Activated T-cell treated with anti-CD3 and anti-CD28 coated beads, Interleukin-2, amount 50 U/mL, for 24 hours (primary cell): ENCODE results near the gene MZF1.
"Not testable (repeated sequence)": the region's sequence is repeated elsewhere in the genome, so short reads cannot be mapped to it uniquely, and the experiment has no call there.

Experiments used
- DNase-seq: peaks from one replicate; pipeline ENCODE4 v3.0.0-alpha.2; 2020
- H3K27ac Mint-ChIP-seq: 2 replicates; pipeline ENCODE4 v1.8.0; 2020; ENCODE audit warnings: mild to moderate bottlenecking, mixed read lengths
- H3K27me3 Mint-ChIP-seq: 2 replicates; pipeline ENCODE4 v1.8.0; 2020; ENCODE audit warnings: mixed read lengths
- H3K36me3 Mint-ChIP-seq: 2 replicates; pipeline ENCODE4 v1.8.0; 2020; ENCODE audit warnings: low read depth, mixed read lengths
- H3K4me1 Mint-ChIP-seq: 2 replicates; pipeline ENCODE4 v1.8.0; 2020; ENCODE audit warnings: low read depth, mixed read lengths
- H3K4me3 Mint-ChIP-seq: 2 replicates; pipeline ENCODE4 v1.8.0; 2020; ENCODE audit warnings: mild to moderate bottlenecking, moderate library complexity, mixed read lengths
- H3K9me3 Mint-ChIP-seq: 2 replicates; pipeline ENCODE4 v1.8.0; 2020; ENCODE audit warnings: mixed read lengths

Gene MZF1

DNA sequence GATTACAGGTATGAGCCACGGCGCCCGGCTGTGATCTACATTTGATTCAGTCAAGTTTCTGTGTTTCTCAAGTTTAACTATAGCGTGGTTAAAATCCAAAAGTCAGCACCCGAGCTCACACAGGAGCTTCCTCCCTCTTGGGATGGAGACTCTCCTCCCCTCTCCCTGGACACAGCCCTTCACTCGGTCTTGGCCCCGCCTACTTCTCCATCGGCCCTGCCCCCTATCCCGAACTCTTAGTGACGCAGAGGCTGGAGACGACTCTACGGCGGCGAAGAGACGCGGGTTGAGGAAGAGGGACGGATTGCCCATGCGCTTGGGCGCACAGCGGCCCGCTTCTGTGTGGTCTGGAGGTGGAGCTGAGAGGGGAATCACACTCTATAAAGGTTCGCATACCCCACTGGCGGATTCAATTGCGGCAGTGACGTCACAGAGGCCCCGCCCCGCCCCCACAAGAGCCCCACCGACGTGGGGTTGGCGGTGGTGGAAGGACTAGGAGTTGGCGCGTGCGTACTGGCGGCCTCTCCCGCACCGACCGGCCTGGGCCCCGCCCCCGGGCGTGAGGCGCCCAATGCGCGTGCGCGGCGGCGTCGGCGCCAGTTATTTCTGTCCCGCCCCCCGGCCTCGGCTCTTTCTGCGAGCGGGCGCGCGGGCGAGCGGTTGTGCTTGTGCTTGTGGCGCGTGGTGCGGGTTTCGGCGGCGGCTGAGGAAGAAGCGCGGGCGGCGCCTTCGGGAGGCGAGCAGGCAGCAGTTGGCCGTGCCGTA is 29.1 kb downstream of the MZF1 start, which contains the start of gene TRIM28:
TSS of gene TRIM28 (plus strand) at position 239 of the 765 bp plus-strand sequence. CDS start 694 bp downstream, outside the sequence.
- Mint-ChIP-seq H3K27me3 (peaks cover 4% of the 10 kb centered on the region), H3K4me1 (peaks cover 32% of the 10 kb centered on the region), H3K36me3 (peaks cover 43% of the 10 kb centered on the region), H3K27ac (peak within 1 kb of the TSS; percentile 98), H3K4me3 (peak within 1 kb of the TSS; percentile 98), H3K9me3 (no peaks in the 10 kb centered on the region)
- peak; percentile 100 for DNase-seq

GRCh38 chr19:58542641-58543372 is 30.3 kb downstream of the MZF1 start:
- Mint-ChIP-seq H3K4me1 (peaks cover 35% of the 10 kb centered on the region), H3K36me3 (peaks cover 31% of the 10 kb centered on the region), H3K27ac (peak overlapping the region; percentile 52)
- DNase-seq, H3K4me3 Mint-ChIP-seq, H3K9me3 Mint-ChIP-seq, H3K27me3 Mint-ChIP-seq: not testable (repeated sequence)

- H3K9me3 Mint-ChIP-seq, H3K4me3 Mint-ChIP-seq, H3K27me3 Mint-ChIP-seq, H3K27ac Mint-ChIP-seq, DNase-seq, H3K36me3 Mint-ChIP-seq: not testable (repeated sequence)
- H3K4me1 Mint-ChIP-seq: peaks cover 18% of the 10 kb centered on the region
Observed at GRCh38 chr19:58539169-58539559, 34.0 kb downstream of the MZF1 start.

DNA sequence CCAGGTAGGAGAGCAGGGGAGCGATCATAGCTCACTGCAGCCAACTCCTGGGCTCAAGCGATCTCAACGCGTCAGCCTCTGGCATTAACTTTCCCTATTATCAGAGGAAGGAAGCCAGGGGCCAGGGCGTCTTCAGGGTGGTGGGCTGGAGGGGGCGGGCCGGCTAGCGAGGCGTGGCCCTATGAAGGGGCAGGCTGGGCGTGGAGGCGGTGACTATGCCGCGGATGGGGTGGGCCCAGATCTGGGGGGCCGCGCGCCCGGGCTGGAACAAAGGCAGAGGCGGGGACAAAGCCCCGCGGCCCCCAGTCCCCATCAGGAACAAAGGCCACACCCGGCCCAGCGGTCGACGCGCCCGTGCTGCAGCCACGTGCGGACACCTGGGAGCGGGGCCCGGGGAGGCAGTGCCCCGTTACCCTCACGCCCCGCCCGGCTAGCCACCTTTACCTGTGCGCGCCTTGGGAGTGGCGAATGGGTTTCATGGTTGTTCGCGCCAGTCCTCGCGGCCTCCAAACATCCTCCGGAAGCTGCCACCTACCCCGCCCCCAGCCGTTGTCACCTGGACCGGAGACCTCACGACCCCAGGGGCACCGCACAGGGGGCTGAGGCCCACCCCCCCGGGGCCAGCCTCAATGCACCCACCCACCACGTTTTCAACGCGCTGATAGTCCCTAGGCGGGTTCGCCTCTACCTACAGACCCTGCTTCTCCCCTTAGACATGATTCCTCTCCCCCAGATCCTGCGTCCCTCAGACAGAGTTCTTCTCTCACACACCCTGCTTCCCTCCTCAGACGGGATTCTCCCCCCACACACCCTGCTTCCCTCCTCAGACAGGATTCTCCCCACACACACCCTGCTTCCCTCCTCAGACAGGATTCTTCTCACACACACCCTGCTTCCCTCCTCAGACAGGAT is 34.6 kb downstream of the MZF1 start:
- Mint-ChIP-seq H3K4me1 (peaks cover 13% of the 10 kb centered on the region), H3K9me3 (no peaks in the 10 kb centered on the region), H3K4me3 (peak overlapping the region; percentile 71), H3K27ac (peak overlapping the region; percentile 67), H3K36me3 (no peaks in the 10 kb centered on the region), H3K27me3 (peaks cover 4% of the 10 kb centered on the region)
- peak; percentile 72 for DNase-seq

- Mint-ChIP-seq H3K4me3 (peak overlapping the region; percentile 71), H3K27me3 (no peaks in the 10 kb centered on the region), H3K9me3 (no peaks in the 10 kb centered on the region), H3K36me3 (no peaks in the 10 kb centered on the region), H3K27ac (no peak overlapping the region), H3K4me1 (peaks cover 9% of the 10 kb centered on the region)
- no peak for DNase-seq
Observed at GRCh38 chr19:58536852-58537798, 36.0 kb downstream of the MZF1 start.

DNA sequence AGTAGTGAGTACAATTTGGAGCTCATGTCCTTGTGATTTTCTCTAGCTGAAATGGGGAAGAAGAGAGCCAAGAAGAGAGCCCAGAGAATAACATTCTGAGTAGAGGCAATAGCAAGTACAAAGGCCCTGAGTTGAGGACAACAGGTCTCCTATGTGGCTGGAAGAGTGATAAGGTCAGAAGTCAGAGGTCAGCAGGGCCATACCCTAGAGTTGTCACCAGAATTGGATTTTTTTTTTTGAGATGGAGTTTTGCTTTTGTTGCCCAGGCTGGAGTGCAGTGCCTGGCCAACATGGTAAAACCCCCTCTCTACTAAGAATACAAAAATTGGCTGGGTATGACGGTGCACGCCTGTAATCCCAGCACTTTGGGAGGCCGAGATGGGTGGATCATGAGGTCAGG is 37.3 kb downstream of the MZF1 start:
- no peak for DNase-seq
- Mint-ChIP-seq H3K4me1 (peaks cover 9% of the 10 kb centered on the region), H3K27ac (no peak overlapping the region), H3K9me3 (no peaks in the 10 kb centered on the region), H3K4me3 (no peak overlapping the region), H3K36me3 (no peaks in the 10 kb centered on the region), H3K27me3 (no peaks in the 10 kb centered on the region)

DNA sequence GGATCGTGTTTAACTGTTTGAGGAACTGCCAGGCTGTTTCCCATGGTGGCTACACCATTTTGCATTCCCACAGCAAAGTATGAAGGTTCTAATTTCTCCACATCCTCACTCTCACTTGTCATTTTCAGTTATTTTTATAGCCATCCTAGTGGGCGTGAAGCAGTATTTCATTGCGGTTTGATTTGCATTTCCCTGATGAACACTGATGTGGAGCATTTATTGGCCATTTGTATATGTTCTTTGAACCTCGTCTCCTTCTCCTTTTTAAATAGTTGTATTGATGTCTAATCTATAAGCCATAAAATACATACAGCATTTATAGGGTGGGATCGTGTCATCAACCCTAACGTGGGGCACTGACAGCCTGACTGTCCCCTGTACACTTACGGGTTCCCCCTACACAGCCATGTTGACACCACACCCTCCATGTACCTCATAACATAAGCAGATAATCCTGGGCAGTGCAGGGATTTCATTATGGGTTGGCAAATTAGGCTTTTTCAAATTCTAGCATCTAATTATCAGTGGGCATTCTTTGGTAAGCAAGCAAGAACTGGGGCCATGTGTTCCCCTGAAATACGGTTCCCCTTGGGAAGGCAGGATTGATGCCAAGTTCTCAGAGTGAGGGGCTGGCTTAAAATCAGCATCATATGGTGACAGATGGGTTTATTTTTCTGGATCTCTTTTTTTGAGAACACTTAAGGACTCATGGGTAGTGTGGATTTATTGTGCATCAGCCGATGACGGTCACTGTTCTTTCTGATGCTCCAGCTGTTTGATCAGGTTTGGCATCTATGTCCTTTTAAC is 41.9 kb downstream of the MZF1 start:
- Mint-ChIP-seq H3K36me3 (no peaks in the 10 kb centered on the region), H3K4me1 (no peaks in the 10 kb centered on the region), H3K9me3 (no peaks in the 10 kb centered on the region), H3K27me3 (no peaks in the 10 kb centered on the region), H3K27ac (no peak overlapping the region), H3K4me3 (no peak overlapping the region)
- no peak for DNase-seq

- no peaks in the 10 kb centered on the region for H3K9me3 Mint-ChIP-seq
- no peaks in the 10 kb centered on the region for H3K4me1 Mint-ChIP-seq
- no peaks in the 10 kb centered on the region for H3K27me3 Mint-ChIP-seq
- H3K27ac Mint-ChIP-seq: no peak overlapping the region
- no peaks in the 10 kb centered on the region for H3K36me3 Mint-ChIP-seq
- DNase-seq: no peak
- no peak overlapping the region for H3K4me3 Mint-ChIP-seq
Observed at GRCh38 chr19:58529405-58529804, 43.7 kb downstream of the MZF1 start.

GRCh38 chr19:58522709-58523108 is 50.4 kb downstream of the MZF1 start:
- no peak overlapping the region for H3K27ac Mint-ChIP-seq
- no peaks in the 10 kb centered on the region for H3K27me3 Mint-ChIP-seq
- H3K9me3 Mint-ChIP-seq: no peaks in the 10 kb centered on the region
- peaks cover 24% of the 10 kb centered on the region for H3K4me1 Mint-ChIP-seq
- H3K4me3 Mint-ChIP-seq: no peak overlapping the region
- peaks cover 21% of the 10 kb centered on the region for H3K36me3 Mint-ChIP-seq
- DNase-seq: no peak

- Mint-ChIP-seq H3K9me3 (no peaks in the 10 kb centered on the region), H3K4me3 (no peak overlapping the region), H3K4me1 (peaks cover 30% of the 10 kb centered on the region), H3K27me3 (no peaks in the 10 kb centered on the region), H3K36me3 (peaks cover 31% of the 10 kb centered on the region), H3K27ac (no peak overlapping the region)
- no peak for DNase-seq
Observed at GRCh38 chr19:58521651-58522050, 51.5 kb downstream of the MZF1 start.

DNA sequence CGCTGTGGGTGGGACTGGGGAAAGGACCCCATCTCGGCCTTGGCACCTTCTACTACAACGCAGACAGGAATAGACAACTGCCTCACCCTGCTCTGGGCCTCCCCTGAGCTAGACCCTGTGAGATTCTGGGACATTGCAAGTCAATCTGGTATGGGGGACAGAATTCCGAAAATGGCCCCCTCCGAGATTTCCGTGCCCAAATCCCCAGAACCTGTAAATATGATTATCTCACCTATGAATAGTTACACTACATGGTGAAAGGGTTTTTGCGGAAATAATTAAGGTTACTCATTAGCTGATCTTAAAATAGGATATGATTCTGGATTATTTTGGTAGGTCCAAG is 52.9 kb downstream of the MZF1 start:
- Mint-ChIP-seq H3K4me3 (peak overlapping the region; percentile 94), H3K4me1 (peaks cover 41% of the 10 kb centered on the region), H3K27ac (peak overlapping the region; percentile 95), H3K27me3 (no peaks in the 10 kb centered on the region), H3K36me3 (peaks cover 45% of the 10 kb centered on the region), H3K9me3 (no peaks in the 10 kb centered on the region)
- no peak for DNase-seq

- peak within 1 kb of the TSS; percentile 95 for H3K27ac Mint-ChIP-seq
- peak within 1 kb of the TSS; percentile 94 for H3K4me3 Mint-ChIP-seq
- peaks cover 50% of the 10 kb centered on the region for H3K36me3 Mint-ChIP-seq
- peak; percentile 94 for DNase-seq
- no peaks in the 10 kb centered on the region for H3K27me3 Mint-ChIP-seq
- no peaks in the 10 kb centered on the region for H3K9me3 Mint-ChIP-seq
- peaks cover 45% of the 10 kb centered on the region for H3K4me1 Mint-ChIP-seq
Observed at GRCh38 chr19:58519355-58520256, 53.5 kb downstream of the MZF1 start, which contains the start of gene ZBTB45. Gene ZBTB45 (minus strand): TSS chr19:58519810. CDS start chr19:58517673, 2,137 bp downstream.
